Measurements from ENCODE around the gene IL4. TPM values are rescaled to one million over a fixed set of nuclear protein-coding genes. Genes with fewer than 3 reads are reported as not detected.
A peak's percentile ranks its signal among the peaks of the same experiment; 100 is the strongest.

Gene IL4
- total and polyA plus RNA-seq, 11 donors: not detected

GRCh38 chr5:132673488-132673887 lies 301 bp upstream of the IL4 start:
- no peak for ATAC-seq

GRCh38 chr5:132674671-132675506 lies 1.1 kb downstream of the IL4 start:
- H3K4me3 ChIP-seq: peak overlapping the region in 1 of 12 donors; percentile 19
- WGBS, 4 donors: 68 to 79% (median 72%) methylated on average over 13 of the region's 13 CpGs
- DNase-seq: no peak
- ATAC-seq: peak in 3 of 4 donors; percentile 26 to 79 (median 35)
- H3K27me3 ChIP-seq: no peaks in the 10 kb centered on the region
- intact Hi-C loops (cut with DNase I): loop anchor here in 1 of 10 donors (1.0 kb wide), 1 partner anchor 32 kb away; no protein-coding TSS in a partner anchor
- H3K4me1 ChIP-seq: peaks cover 0 to 13% (median 0%) of the 10 kb centered on the region in 12 donors
- H3K36me3 ChIP-seq: no peaks in the 10 kb centered on the region
- no peaks in the 10 kb centered on the region for H3K9me3 ChIP-seq
- peak overlapping the region in 2 of 12 donors; percentile 24 to 28 for H3K27ac ChIP-seq
- TF ChIP-seq CTCF (IDR thresholded peaks at IDR 0.05) (no peak), POLR2A (IDR thresholded peaks at IDR 0.05) (no peak)

More at GRCh38 chr5:132673488-132673887, 301 bp upstream of the IL4 start:
- Histone ChIP-seq H3K9me3 (no peaks in the 10 kb centered on the region), H3K4me3 (no peak overlapping the region), H3K27ac (no peak overlapping the region), H3K27me3 (no peaks in the 10 kb centered on the region), H3K36me3 (no peaks in the 10 kb centered on the region), H3K4me1 (peaks cover 0 to 13% (median 0%) of the 10 kb centered on the region in 12 donors)
- TF ChIP-seq POLR2A (IDR thresholded peaks at IDR 0.05) (no peak), CTCF (IDR thresholded peaks at IDR 0.05) (no peak)
- WGBS, 4 donors: 82 to 90% (median 86%) methylated on average over 1 of the region's 1 CpG
- intact Hi-C loops (cut with DNase I): no loop called here
- no peak for DNase-seq

- WGBS, 4 donors: 89 to 95% (median 93%) methylated on average over 10 to 11 of the region's 11 CpGs
- Histone ChIP-seq H3K27ac (no peak overlapping the region), H3K9me3 (no peaks in the 10 kb centered on the region), H3K4me1 (peaks cover 0 to 13% (median 0%) of the 10 kb centered on the region in 12 donors), H3K36me3 (no peaks in the 10 kb centered on the region), H3K4me3 (no peak overlapping the region), H3K27me3 (no peaks in the 10 kb centered on the region)
- DNase-seq (no peak), ATAC-seq (no peak)
- TF ChIP-seq CTCF (IDR thresholded peaks at IDR 0.05): no peak
- intact Hi-C loops (cut with DNase I): no loop called here
Observed at GRCh38 chr5:132675936-132676689, 2.3 kb downstream of the IL4 start.

- peak in 3 of 4 donors; percentile 48 to 84 (median 79) for ATAC-seq
Observed at GRCh38 chr5:132677191-132677590, 3.4 kb downstream of the IL4 start.

More at GRCh38 chr5:132677191-132677590, 3.4 kb downstream of the IL4 start:
- Histone ChIP-seq H3K27me3 (no peaks in the 10 kb centered on the region), H3K4me3 (no peak overlapping the region), H3K4me1 (peaks cover 0 to 13% (median 0%) of the 10 kb centered on the region in 12 donors), H3K9me3 (no peaks in the 10 kb centered on the region), H3K27ac (no peak overlapping the region), H3K36me3 (no peaks in the 10 kb centered on the region)
- WGBS, 4 donors: 53 to 60% (median 56%) methylated on average over 7 of the region's 7 CpGs
- intact Hi-C loops (cut with DNase I): no loop called here
- TF ChIP-seq POLR2A (IDR thresholded peaks at IDR 0.05): no peak
- TF ChIP-seq CTCF (IDR thresholded peaks at IDR 0.05): peak in 3 of 12 donors; percentile 10 to 24 (median 19)
- peak in 1 of 5 donors; percentile 45 for DNase-seq
